ENCODE data around the gene ATXN7.

GRCh38 chr3:64011685-64012084, 148.0 kb downstream of the ATXN7 start:
- TF ChIP-seq MXI1 (conservative IDR thresholded peaks at IDR 0.05; ENCODE audit: poor library complexity, severe bottlenecking) (no peak), CTCF (IDR thresholded peaks at IDR 0.05; ENCODE audit: poor library complexity, severe bottlenecking) (no peak), POLR2AphosphoS5 (IDR thresholded peaks at IDR 0.05) (no peak), SMC3 (conservative IDR thresholded peaks at IDR 0.05; ENCODE audit: poor library complexity) (no peak), EZH2 (IDR thresholded peaks at IDR 0.05; ENCODE audit: borderline replicate concordance, insufficient read depth, low read length, poor library complexity, severe bottlenecking) (no peak), REST (IDR thresholded peaks at IDR 0.05; ENCODE audit: borderline replicate concordance) (no peak)
